22Rv1 (cell line): ENCODE data around the gene TRIM43B.
"Not testable (repeated sequence)": the region's sequence is repeated elsewhere in the genome, so short reads cannot be mapped to it uniquely, and the experiment has no call there.

Experiments
- H3K27ac ChIP-seq: fragments of 450-650 bp; 2 replicates; pipeline ENCODE4 v1.5.1; 2017
- CTCF ChIP-seq: fragments of 450-650 bp; IDR thresholded peaks from 2 replicates; pipeline ENCODE4 v1.5.1; 2017; ENCODE audit warnings: mild to moderate bottlenecking
- ZFX ChIP-seq: fragments of 450-650 bp; IDR thresholded peaks from 2 replicates; pipeline ENCODE4 v1.6.1; 2017; ENCODE audit warnings: antibody characterized with exemption, borderline replicate concordance

TRIM43B gene

GRCh38 chr2:95484654-95485053, at the start of gene TRIM43B:
TSS of gene TRIM43B (minus strand) at chr2:95484754. CDS start at chr2:95482714, 2,040 bp downstream.
- H3K27ac ChIP-seq = not testable (repeated sequence)

- H3K27ac ChIP-seq = no peak overlapping the region
- TF ChIP-seq ZFX (no peak), CTCF (no peak)
These were observed 46.8 kb upstream of the TRIM43B start for GRCh38 chr2:95531254-95531771.

GRCh38 chr2:95530734-95531133, 46.2 kb upstream of the TRIM43B start:
- TF ChIP-seq CTCF (no peak), ZFX (no peak)
- no peak overlapping the region for H3K27ac ChIP-seq

GRCh38 chr2:95526360-95527341, 42.1 kb upstream of the TRIM43B start:
- peak; percentile 25 for TF ChIP-seq CTCF
- no peak for TF ChIP-seq ZFX
- peak overlapping the region; percentile 76 for H3K27ac ChIP-seq

- TF ChIP-seq ZFX (no peak), CTCF (no peak)
- H3K27ac ChIP-seq = peak overlapping the region; percentile 76
These were observed 40.9 kb upstream of the TRIM43B start for GRCh38 chr2:95525294-95526035.

- H3K27ac ChIP-seq = no peak overlapping the region
- TF ChIP-seq ZFX = no peak
- TF ChIP-seq CTCF = no peak
These were observed 39.6 kb upstream of the TRIM43B start for GRCh38 chr2:95524195-95524594.

GRCh38 chr2:95514718-95515117, 30.2 kb upstream of the TRIM43B start:
- TF ChIP-seq CTCF (no peak), ZFX (no peak)
- no peak overlapping the region for H3K27ac ChIP-seq

- H3K27ac ChIP-seq = not testable (repeated sequence)
These were observed 29.7 kb upstream of the TRIM43B start for GRCh38 chr2:95514226-95514625.
